IMR-90 (cell line): ENCODE results near the gene MEGF11. TPM values are rescaled to one million over a fixed set of nuclear protein-coding genes. Genes with fewer than 3 reads are reported as not detected.

Experiments
- ATAC-seq: fragments of 200-7000 bp; cut with Tn5 transposase; 2 replicates; pipeline ENCODE4 v1.9.1; 2020; ENCODE audit warnings: low read depth, mild to moderate bottlenecking, moderate library complexity
- BruUV-seq: library from RNA; stranded (reverse); fragments of 400-500 nt; replicated peaks from 2 replicates; lab custom pipeline; 2021; lab: Mats Ljungman, UMichigan
- CTCF ChIA-PET: fragments of 300-600 bp; formaldehyde crosslinking; extraction: SDS; loops from one replicate; lab custom pipeline; 2021; ENCODE audit warnings: antibody characterized with exemption; lab: Yijun Ruan, JAX
- POLR2A ChIA-PET: fragments of 300-600 bp; sonication (Branson Sonifier 250); formaldehyde crosslinking; loops from one replicate; lab custom pipeline; 2022; ENCODE audit warnings: antibody characterized with exemption; ENCODE audit not compliant: unreplicated experiment; lab: Charles Lee
- DNase-seq: peaks from one replicate; pipeline ENCODE4 v3.0.0; 2013
- H2AFZ ChIP-seq: replicated peaks from 2 replicates; pipeline ENCODE3; 2013; ENCODE audit warnings: low read length, mild to moderate bottlenecking; ENCODE audit not compliant: poor library complexity
- H2AK5ac ChIP-seq: 2 replicates; pipeline ENCODE4 v1.6.1; 2013; ENCODE audit warnings: low read depth, low read length, inconsistent platforms
- H2AK9ac ChIP-seq: replicated peaks from 2 replicates; pipeline ENCODE3; 2013; ENCODE audit warnings: mild to moderate bottlenecking, low read depth, low read length, moderate library complexity; ENCODE audit not compliant: poor library complexity
- H2BK120ac ChIP-seq: 2 replicates; pipeline ENCODE4 v1.6.1; 2013; ENCODE audit warnings: low read depth, low read length, inconsistent platforms
- H2BK15ac ChIP-seq: 3 replicates; pipeline ENCODE4 v1.6.1; 2013; ENCODE audit warnings: low read depth, low read length, inconsistent platforms
- H2BK20ac ChIP-seq: 2 replicates; pipeline ENCODE4 v1.6.1; 2013; ENCODE audit warnings: low read depth, mild to moderate bottlenecking, inconsistent platforms, low read length, moderate library complexity
- H2BK5ac ChIP-seq: 2 replicates; pipeline ENCODE4 v1.6.1; 2013; ENCODE audit warnings: mild to moderate bottlenecking, low read depth, low read length, inconsistent platforms; ENCODE audit not compliant: poor library complexity, severe bottlenecking
- H3K14ac ChIP-seq: replicated peaks from 2 replicates; pipeline ENCODE4 v1.6.1; 2013; ENCODE audit warnings: low read depth, low read length, inconsistent platforms
- H3K18ac ChIP-seq: 2 replicates; pipeline ENCODE4 v1.6.1; 2013; ENCODE audit warnings: low read depth, low read length, control low read depth
- H3K23ac ChIP-seq: 2 replicates; pipeline ENCODE4 v1.6.1; 2013; ENCODE audit warnings: low read depth, low read length, inconsistent platforms
- H3K27ac ChIP-seq: 2 replicates; pipeline ENCODE4 v1.5.1; 2013; ENCODE audit warnings: mild to moderate bottlenecking, control low read depth, low read length; ENCODE audit not compliant: insufficient read depth
- H3K27me3 ChIP-seq: 2 replicates; pipeline ENCODE4 v1.6.1; 2013; ENCODE audit warnings: low read length; ENCODE audit not compliant: control insufficient read depth, insufficient read depth
- H3K36me3 ChIP-seq: 2 replicates; pipeline ENCODE4 v1.6.1; 2013; ENCODE audit warnings: low read length, mixed read lengths; ENCODE audit not compliant: control insufficient read depth, insufficient read depth
- H3K4ac ChIP-seq: 2 replicates; pipeline ENCODE4 v1.6.1; 2013; ENCODE audit warnings: low read depth, low read length, inconsistent platforms
- H3K4me1 ChIP-seq: 2 replicates; pipeline ENCODE4 v1.6.1; 2013; ENCODE audit warnings: low read length, mixed read lengths; ENCODE audit not compliant: control insufficient read depth, insufficient read depth
- H3K4me2 ChIP-seq: 2 replicates; pipeline ENCODE4 v1.6.1; 2013; ENCODE audit warnings: low read depth, mild to moderate bottlenecking, control low read depth, low read length, moderate library complexity
- H3K4me3 ChIP-seq: 2 replicates; pipeline ENCODE4 v1.5.1; 2013; ENCODE audit warnings: low read depth, mild to moderate bottlenecking, control low read depth, low read length, moderate library complexity; ENCODE audit not compliant: insufficient read depth
- H3K56ac ChIP-seq: 2 replicates; pipeline ENCODE4 v1.6.1; 2013; ENCODE audit warnings: low read length, inconsistent platforms; ENCODE audit not compliant: insufficient read depth; ENCODE audit errors: extremely low read depth
- H3K79me1 ChIP-seq, 2 experiments: 2 replicates each; pipeline ENCODE4 v1.6.1; 2013; ENCODE audit warnings: low read length in 2 of 2, inconsistent platforms in 1 of 2, low read depth in 1 of 2
- H3K9ac ChIP-seq: 2 replicates; pipeline ENCODE4 v1.6.1; 2013; ENCODE audit warnings: low read depth, low read length, control low read depth
- H3K9me1 ChIP-seq: 2 replicates; pipeline ENCODE4 v1.6.1; 2013; ENCODE audit warnings: low read length, inconsistent platforms; ENCODE audit not compliant: insufficient read depth
- H3K9me3 ChIP-seq: 2 replicates; pipeline ENCODE4 v1.6.1; 2013; ENCODE audit warnings: low read length; ENCODE audit not compliant: control insufficient read depth, insufficient read depth
- H4K20me1 ChIP-seq: 2 replicates; pipeline ENCODE4 v1.6.1; 2013; ENCODE audit warnings: low read length, inconsistent platforms; ENCODE audit not compliant: insufficient read depth
- H4K5ac ChIP-seq: 2 replicates; pipeline ENCODE4 v1.6.1; 2013; ENCODE audit warnings: mild to moderate bottlenecking, low read depth, low read length, control low read depth
- H4K8ac ChIP-seq, 2 experiments: 2 replicates each; pipeline ENCODE4 v1.6.1; 2013; ENCODE audit warnings: low read depth in 2 of 2, low read length in 2 of 2, control low read depth in 1 of 2, inconsistent platforms in 1 of 2
- H4K91ac ChIP-seq: 2 replicates; pipeline ENCODE4 v1.6.1; 2013; ENCODE audit warnings: low read depth, low read length, inconsistent platforms; ENCODE audit not compliant: insufficient read depth
- BHLHE40 ChIP-seq: fragments of 150-350 bp; IDR thresholded peaks from 2 replicates; pipeline ENCODE4 v1.6.1; 2016; ENCODE audit warnings: mild to moderate bottlenecking, low read depth, low read length
- CEBPB ChIP-seq: IDR thresholded peaks from 2 replicates; pipeline ENCODE4 v1.6.1; 2012; ENCODE audit warnings: low read depth, low read length, improper control_type of control experiment
- CHD1 ChIP-seq: IDR thresholded peaks from 2 replicates; pipeline ENCODE4 v1.6.1; 2012; ENCODE audit warnings: low read depth, low read length, improper control_type of control experiment
- CTCF ChIP-seq: conservative IDR thresholded peaks from 2 replicates; pipeline ENCODE4 v1.5.1; 2012; ENCODE audit warnings: mild to moderate bottlenecking, low read depth, low read length, improper control_type of control experiment
- ELK1 ChIP-seq: fragments of 150-350 bp; IDR thresholded peaks from 2 replicates; pipeline ENCODE4 v1.6.1; 2016; ENCODE audit warnings: low read depth, mild to moderate bottlenecking, low read length, moderate library complexity, borderline replicate concordance
- FOS ChIP-seq: fragments of 150-350 bp; IDR thresholded peaks from 2 replicates; pipeline ENCODE4 v1.6.1; 2016; ENCODE audit warnings: low read depth, low read length
- MAFK ChIP-seq: IDR thresholded peaks from 2 replicates; pipeline ENCODE4 v1.6.1; 2012; ENCODE audit warnings: low read depth, low read length, improper control_type of control experiment
- MAZ ChIP-seq: IDR thresholded peaks from 2 replicates; pipeline ENCODE4 v1.6.1; 2012; ENCODE audit warnings: low read depth, mild to moderate bottlenecking, low read length, improper control_type of control experiment, moderate library complexity, borderline replicate concordance
- MXI1 ChIP-seq: IDR thresholded peaks from 2 replicates; pipeline ENCODE4 v1.6.1; 2012; ENCODE audit warnings: low read depth, mild to moderate bottlenecking, low read length, moderate library complexity, borderline replicate concordance
- NFE2L2 ChIP-seq: fragments of 150-350 bp; IDR thresholded peaks from 2 replicates; pipeline ENCODE4 v1.6.1; 2016; ENCODE audit warnings: low read depth, mild to moderate bottlenecking, low read length
- POLR2A ChIP-seq: IDR thresholded peaks from 2 replicates; pipeline ENCODE4 v1.6.1; 2012; ENCODE audit warnings: mild to moderate bottlenecking, low read depth, low read length
- RAD21 ChIP-seq: IDR thresholded peaks from 2 replicates; pipeline ENCODE4 v1.6.1; 2012; ENCODE audit warnings: low read length, improper control_type of control experiment
- RCOR1 ChIP-seq: IDR thresholded peaks from 2 replicates; pipeline ENCODE4 v1.6.1; 2012; ENCODE audit warnings: mild to moderate bottlenecking, low read length, improper control_type of control experiment; ENCODE audit not compliant: insufficient replicate concordance
- RFX5 ChIP-seq: IDR thresholded peaks from 2 replicates; pipeline ENCODE4 v1.8.0; 2012; ENCODE audit warnings: low read depth, mild to moderate bottlenecking, low read length, moderate library complexity
- SMC3 ChIP-seq: fragments of 150-350 bp; IDR thresholded peaks from 2 replicates; pipeline ENCODE4 v1.6.1; 2016; ENCODE audit warnings: low read depth, mild to moderate bottlenecking, antibody characterized with exemption, low read length, moderate library complexity
- USF2 ChIP-seq: fragments of 150-350 bp; IDR thresholded peaks from 2 replicates; pipeline ENCODE4 v1.6.1; 2017; ENCODE audit warnings: mild to moderate bottlenecking, antibody characterized with exemption, low read length, low read depth
- WGBS, 2 experiments: methylation state at CpG; one replicate each; pipeline versions ENCODE4 v1.1.5 to v1.1.7; 2013; ENCODE audit warnings: missing lambda C conversion rate in 2 of 2; ENCODE audit not compliant: insufficient read length in 1 of 2; ENCODE audit errors: extremely low coverage in 2 of 2; 5-methylcytosine and 5-hydroxymethylcytosine counted together
- dilution Hi-C: fragments of 300-500 bp; cut with HindIII; formaldehyde crosslinking; loops from one replicate; pipeline ENCODE4 v1.14.3; 2018; ENCODE audit warnings: low sequenced_read_pairs; ENCODE audit not compliant: unreplicated experiment
- in situ Hi-C: fragments of 300-500 bp; cut with MboI; formaldehyde crosslinking; loops from 3 replicates; pipeline ENCODE4 v1.14.3; 2019; ENCODE audit warnings: low sequenced_read_pairs, inconsistent platforms, mixed read lengths
- intact Hi-C: fragments of 100-400 bp; cut with micrococcal nuclease; formaldehyde crosslinking; loops from 2 replicates; pipeline ENCODE4 v1.10.0; 2022
- polyA plus RNA-seq, 3 experiments: library from polyadenylated mRNA; depleted of rRNA; stranded (reverse); fragments of >200 nt; gene quantifications; 2 replicates each; pipeline ENCODE4 v1.2.3, GENCODE V29; 2012; ENCODE audit warnings: low replicate concordance in 1 of 3
- total RNA-seq: library from RNA; depleted of rRNA; stranded (reverse); fragments of >200 nt; gene quantifications from 2 replicates; pipeline ENCODE4 v1.2.3, GENCODE V29; 2012

Gene MEGF11
- total and polyA plus RNA-seq, 2 of the 4 experiments (the other 2 are of a cell fraction) = not detected

GRCh38 chr15:66046326-66046725, 207.2 kb downstream of the MEGF11 start:
- H4K91ac ChIP-seq = no peak overlapping the region
- no peak overlapping the region for H3K23ac ChIP-seq
- H3K9me1 ChIP-seq = no peaks in the 10 kb centered on the region
- H2AK5ac ChIP-seq = no peak overlapping the region
- H4K5ac ChIP-seq = no peak overlapping the region
- in situ Hi-C loops = no loop called here
- intact Hi-C loops = no loop called here
- no peak overlapping the region for H3K4ac ChIP-seq
- TF ChIP-seq CEBPB (no peak), MAZ (no peak), RAD21 (no peak), CHD1 (no peak), BHLHE40 (no peak), USF2 (no peak), CTCF (no peak), RFX5 (no peak), MXI1 (no peak), NFE2L2 (no peak), FOS (no peak), SMC3 (no peak), ELK1 (no peak), POLR2A (no peak), RCOR1 (no peak), MAFK (no peak)
- ChIA-PET POLR2A (no interaction called here), CTCF (no interaction called here)
- no peak overlapping the region for H3K9ac ChIP-seq
- H2BK20ac ChIP-seq = no peak overlapping the region
- no peak overlapping the region for H2AFZ ChIP-seq
- no peak overlapping the region for H3K27ac ChIP-seq
- H2BK120ac ChIP-seq = no peak overlapping the region
- DNase-seq = no peak
- no peak overlapping the region for H3K4me3 ChIP-seq
- WGBS, 2 experiments = 13% methylated on average over 3 of the region's 8 CpGs; no CpG with 5 or more reads in 1 of the 2 experiments
- H2AK9ac ChIP-seq = no peak overlapping the region
- no peak overlapping the region for H3K56ac ChIP-seq
- dilution Hi-C loops = no loop called here
- no peak for ATAC-seq
- H2BK15ac ChIP-seq = no peak overlapping the region
- no peaks in the 10 kb centered on the region for H4K20me1 ChIP-seq
- H3K27me3 ChIP-seq = peaks cover 38% of the 10 kb centered on the region
- no peak overlapping the region for H3K18ac ChIP-seq
- H3K36me3 ChIP-seq = no peaks in the 10 kb centered on the region
- H3K14ac ChIP-seq = no peak overlapping the region
- no peaks in the 10 kb centered on the region for H3K79me1 ChIP-seq
- no peak overlapping the region for H4K8ac ChIP-seq
- no TSS peak for BruUV-seq
- no peak overlapping the region for H3K4me2 ChIP-seq
- no peak overlapping the region for H2BK5ac ChIP-seq
- H3K9me3 ChIP-seq = no peaks in the 10 kb centered on the region
- no peaks in the 10 kb centered on the region for H3K4me1 ChIP-seq
